GM21360 (cell line): ENCODE measurements around the gene CHST14.

Experiments used
- ATAC-seq: cut with Tn5 transposase; IDR thresholded peaks from one replicate; pipeline ENCODE4 v1.9.1; 2021; ENCODE audit warnings: mild to moderate bottlenecking, moderate library complexity; ENCODE audit not compliant: unreplicated experiment

The CHST14 gene

GRCh38 chr15:40470423-40471104, at the start of gene CHST14:
TSS of gene CHST14 (plus strand) at chr15:40470984. CDS start at chr15:40471214, 230 bp downstream.
- peak; percentile 49 for ATAC-seq

GRCh38 chr15:40421246-40422157, 49.3 kb upstream of the CHST14 start:
- no peak for ATAC-seq

GRCh38 chr15:40424483-40425115, 46.2 kb upstream of the CHST14 start:
- ATAC-seq, result no peak

- ATAC-seq, result no peak
Measured at GRCh38 chr15:40425681-40426080, 45.1 kb upstream of the CHST14 start.

- ATAC-seq, result no peak
Measured at GRCh38 chr15:40427188-40427587, 43.6 kb upstream of the CHST14 start.

- ATAC-seq, result no peak
Measured at GRCh38 chr15:40428185-40428584, 42.6 kb upstream of the CHST14 start.

- ATAC-seq, result no peak
Measured at GRCh38 chr15:40429068-40429710, 41.6 kb upstream of the CHST14 start.

GRCh38 chr15:40430271-40430805, 40.4 kb upstream of the CHST14 start:
- ATAC-seq, result no peak

GRCh38 chr15:40435023-40435709, 35.6 kb upstream of the CHST14 start:
- no peak for ATAC-seq

GRCh38 chr15:40435710-40436089, 35.1 kb upstream of the CHST14 start:
- no peak for ATAC-seq

GRCh38 chr15:40436116-40436891, 34.5 kb upstream of the CHST14 start:
- no peak for ATAC-seq

GRCh38 chr15:40436892-40437751, 33.7 kb upstream of the CHST14 start:
- ATAC-seq, result no peak

- no peak for ATAC-seq
Measured at GRCh38 chr15:40437752-40438687, 32.8 kb upstream of the CHST14 start.

- ATAC-seq, result no peak
Measured at GRCh38 chr15:40438712-40439111, 32.1 kb upstream of the CHST14 start.

GRCh38 chr15:40439461-40439959, 31.3 kb upstream of the CHST14 start:
- ATAC-seq, result no peak

- no peak for ATAC-seq
Measured at GRCh38 chr15:40439960-40440742, 30.6 kb upstream of the CHST14 start.
